ENCODE data around the gene SORCS1. TPM values are rescaled to one million over a fixed set of nuclear protein-coding genes. Genes with fewer than 3 reads are reported as not detected.
A peak's percentile ranks its signal among the peaks of the same experiment; 100 is the strongest.

SORCS1 gene
- total RNA-seq, 1 experiment from 2014 or later: not detected

GRCh38 chr10:106816318-106817085 is 348.0 kb downstream of the SORCS1 start:
- no peak for DNase-seq (ENCODE audit: low read depth)

GRCh38 chr10:106815427-106816043 is 349.0 kb downstream of the SORCS1 start:
- no peak for DNase-seq (ENCODE audit: low read depth)

- no peak for DNase-seq (ENCODE audit: low read depth)
These were observed 359.4 kb downstream of the SORCS1 start for GRCh38 chr10:106804992-106805582.

GRCh38 chr10:106802949-106803348 is 361.6 kb downstream of the SORCS1 start:
- no peak for DNase-seq (ENCODE audit: low read depth)

- no peak for DNase-seq (ENCODE audit: low read depth)
These were observed 364.7 kb downstream of the SORCS1 start for GRCh38 chr10:106799776-106800175.

- DNase-seq (ENCODE audit: low read depth): peak; percentile 2
These were observed 368.9 kb downstream of the SORCS1 start for GRCh38 chr10:106795619-106796018.

- no peak for DNase-seq (ENCODE audit: low read depth)
These were observed 370.9 kb downstream of the SORCS1 start for GRCh38 chr10:106793617-106794016.

- DNase-seq (ENCODE audit: low read depth): no peak
These were observed 374.9 kb downstream of the SORCS1 start for GRCh38 chr10:106789623-106790022.

GRCh38 chr10:106788982-106789381 is 375.5 kb downstream of the SORCS1 start:
- no peak for DNase-seq (ENCODE audit: low read depth)

- DNase-seq (ENCODE audit: low read depth): no peak
These were observed 379.0 kb downstream of the SORCS1 start for GRCh38 chr10:106785528-106785927.

- no peak for DNase-seq (ENCODE audit: low read depth)
These were observed 383.9 kb downstream of the SORCS1 start for GRCh38 chr10:106780632-106781031.

GRCh38 chr10:106777841-106778240 is 386.7 kb downstream of the SORCS1 start:
- no peak for DNase-seq (ENCODE audit: low read depth)

GRCh38 chr10:106775127-106775526 is 389.4 kb downstream of the SORCS1 start:
- DNase-seq (ENCODE audit: low read depth): no peak

- no peak for DNase-seq (ENCODE audit: low read depth)
These were observed 391.5 kb downstream of the SORCS1 start for GRCh38 chr10:106772957-106773356.

- no peak for DNase-seq (ENCODE audit: low read depth)
These were observed 393.4 kb downstream of the SORCS1 start for GRCh38 chr10:106771154-106771553.

GRCh38 chr10:106768204-106768603 is 396.3 kb downstream of the SORCS1 start:
- no peak for DNase-seq (ENCODE audit: low read depth)

- no peak for DNase-seq (ENCODE audit: low read depth)
These were observed 398.6 kb downstream of the SORCS1 start for GRCh38 chr10:106765928-106766327.

- DNase-seq (ENCODE audit: low read depth): no peak
These were observed 399.2 kb downstream of the SORCS1 start for GRCh38 chr10:106765241-106765754.

- DNase-seq (ENCODE audit: low read depth): no peak
These were observed 400.1 kb downstream of the SORCS1 start for GRCh38 chr10:106764360-106764759.

GRCh38 chr10:106761906-106762305 is 402.6 kb downstream of the SORCS1 start:
- no peak for DNase-seq (ENCODE audit: low read depth)

- DNase-seq (ENCODE audit: low read depth): no peak
These were observed 407.0 kb downstream of the SORCS1 start for GRCh38 chr10:106757521-106757920.

GRCh38 chr10:106751091-106751490 is 413.4 kb downstream of the SORCS1 start:
- DNase-seq (ENCODE audit: low read depth): no peak

GRCh38 chr10:106746868-106747267 is 417.6 kb downstream of the SORCS1 start:
- DNase-seq (ENCODE audit: low read depth): no peak
